IPS DF 6.9 (cell line): ENCODE measurements around the gene DLGAP5.

Experiments
- DNase-seq: peaks from one replicate; pipeline ENCODE4 v3.0.0-alpha.2; 2013; ENCODE audit warnings: low read depth, low spot score
- H3K27ac ChIP-seq: one replicate; pipeline ENCODE4 v1.5.1; 2013; ENCODE audit warnings: low read length, control low read depth
- H3K27me3 ChIP-seq: 2 replicates; pipeline ENCODE4 v1.6.1; 2013; ENCODE audit warnings: mild to moderate bottlenecking, low read length; ENCODE audit not compliant: control insufficient read depth, insufficient read depth
- H3K36me3 ChIP-seq: 2 replicates; pipeline ENCODE4 v1.6.1; 2013; ENCODE audit warnings: low read length; ENCODE audit not compliant: control insufficient read depth, insufficient read depth
- H3K4me1 ChIP-seq: 2 replicates; pipeline ENCODE4 v1.6.1; 2013; ENCODE audit warnings: low read length; ENCODE audit not compliant: control insufficient read depth, insufficient read depth
- H3K4me3 ChIP-seq: 2 replicates; pipeline ENCODE4 v1.5.1; 2013; ENCODE audit warnings: mild to moderate bottlenecking, low read length
- H3K9me3 ChIP-seq: 2 replicates; pipeline ENCODE4 v1.6.1; 2013; ENCODE audit warnings: low read length, inconsistent platforms; ENCODE audit not compliant: control insufficient read depth, insufficient read depth
- WGBS: extraction: QIAGEN DNeasy Blood & Tissue Kit; methylation state at CpG from one replicate; pipeline ENCODE4 v1.1.7; 2013; ENCODE audit warnings: mixed read lengths, missing lambda C conversion rate; ENCODE audit not compliant: insufficient read length, insufficient coverage; 5-methylcytosine and 5-hydroxymethylcytosine counted together

The DLGAP5 gene

DNA sequence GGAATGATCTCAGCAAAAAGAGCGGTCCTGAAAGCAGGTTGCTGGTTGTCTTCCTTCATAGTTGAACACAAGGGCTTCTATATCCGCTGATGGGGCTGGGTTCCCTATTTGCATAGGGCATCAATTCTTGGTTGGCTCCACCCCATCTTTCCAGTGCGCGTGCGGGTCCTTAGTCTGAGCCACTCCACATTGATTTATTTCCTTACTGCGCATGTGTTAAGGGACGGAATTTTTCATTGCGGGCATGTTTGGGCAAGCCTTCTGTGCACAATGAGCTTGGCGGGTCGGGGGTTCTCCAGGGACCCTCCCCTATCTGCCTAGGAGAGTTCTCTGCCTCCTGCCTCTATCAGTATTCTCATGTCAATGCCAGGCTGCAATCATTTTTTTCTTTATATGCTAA lies 21.2 kb upstream of the DLGAP5 start:
- no peak for DNase-seq
- no peaks in the 10 kb centered on the region for H3K9me3 ChIP-seq
- H3K4me3 ChIP-seq, result no peak overlapping the region
- H3K27ac ChIP-seq, result no peak overlapping the region
- no peaks in the 10 kb centered on the region for H3K36me3 ChIP-seq
- WGBS, result no CpG with 5 or more reads among the region's 10 CpGs
- H3K4me1 ChIP-seq, result no peaks in the 10 kb centered on the region
- no peaks in the 10 kb centered on the region for H3K27me3 ChIP-seq

DNA sequence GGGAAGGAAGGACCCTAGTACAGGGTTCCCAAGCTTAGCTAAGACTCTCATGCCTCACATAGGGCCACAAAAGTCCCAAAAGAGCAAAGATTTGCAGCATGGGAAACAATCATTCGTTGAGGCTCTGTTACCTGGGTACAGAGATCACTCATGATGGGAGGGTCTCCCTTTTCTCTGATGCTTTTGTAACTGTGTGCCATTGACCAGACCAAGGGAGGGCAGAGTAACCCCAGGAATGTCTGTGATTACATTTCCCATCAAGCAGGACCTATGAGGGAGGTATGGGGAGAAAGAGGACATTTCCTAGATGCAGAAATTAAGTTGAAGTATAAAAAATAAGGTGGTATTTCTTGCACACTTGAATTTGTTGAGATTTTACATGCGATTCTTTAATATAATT lies 16.4 kb upstream of the DLGAP5 start:
- no peaks in the 10 kb centered on the region for H3K9me3 ChIP-seq
- no CpG with 5 or more reads among the region's 2 CpGs for WGBS
- no peaks in the 10 kb centered on the region for H3K36me3 ChIP-seq
- DNase-seq, result no peak
- no peak overlapping the region for H3K27ac ChIP-seq
- no peaks in the 10 kb centered on the region for H3K4me1 ChIP-seq
- H3K4me3 ChIP-seq, result no peak overlapping the region
- no peaks in the 10 kb centered on the region for H3K27me3 ChIP-seq

DNA sequence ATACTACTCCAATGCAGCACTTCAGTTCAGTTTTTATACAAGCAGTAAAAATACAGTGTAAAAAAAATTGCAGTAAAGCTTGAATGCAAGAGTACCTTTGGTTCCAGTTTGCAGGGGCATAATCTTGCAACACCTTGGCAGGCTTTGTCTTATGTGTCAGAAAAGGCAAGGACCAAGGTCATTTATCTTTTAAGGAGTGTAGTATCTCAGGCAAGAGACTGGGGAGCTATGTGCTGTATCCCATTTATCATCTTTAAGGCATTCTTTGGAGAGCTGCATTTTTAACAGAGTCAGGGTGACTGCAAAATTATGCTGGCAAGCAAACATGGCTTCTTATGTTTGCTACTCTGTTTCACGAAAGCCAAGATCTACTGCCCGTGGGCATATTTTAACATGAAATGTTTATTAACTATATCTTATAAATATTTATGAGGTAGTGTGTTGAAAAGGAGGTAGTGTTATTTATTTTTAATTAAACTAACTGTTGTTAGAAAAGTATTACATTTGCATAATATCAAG lies 14.8 kb upstream of the DLGAP5 start:
- no peaks in the 10 kb centered on the region for H3K4me1 ChIP-seq
- no CpG with 5 or more reads among the region's 2 CpGs for WGBS
- no peaks in the 10 kb centered on the region for H3K27me3 ChIP-seq
- H3K4me3 ChIP-seq, result no peak overlapping the region
- no peaks in the 10 kb centered on the region for H3K36me3 ChIP-seq
- H3K9me3 ChIP-seq, result no peaks in the 10 kb centered on the region
- DNase-seq, result no peak
- no peak overlapping the region for H3K27ac ChIP-seq

DNA sequence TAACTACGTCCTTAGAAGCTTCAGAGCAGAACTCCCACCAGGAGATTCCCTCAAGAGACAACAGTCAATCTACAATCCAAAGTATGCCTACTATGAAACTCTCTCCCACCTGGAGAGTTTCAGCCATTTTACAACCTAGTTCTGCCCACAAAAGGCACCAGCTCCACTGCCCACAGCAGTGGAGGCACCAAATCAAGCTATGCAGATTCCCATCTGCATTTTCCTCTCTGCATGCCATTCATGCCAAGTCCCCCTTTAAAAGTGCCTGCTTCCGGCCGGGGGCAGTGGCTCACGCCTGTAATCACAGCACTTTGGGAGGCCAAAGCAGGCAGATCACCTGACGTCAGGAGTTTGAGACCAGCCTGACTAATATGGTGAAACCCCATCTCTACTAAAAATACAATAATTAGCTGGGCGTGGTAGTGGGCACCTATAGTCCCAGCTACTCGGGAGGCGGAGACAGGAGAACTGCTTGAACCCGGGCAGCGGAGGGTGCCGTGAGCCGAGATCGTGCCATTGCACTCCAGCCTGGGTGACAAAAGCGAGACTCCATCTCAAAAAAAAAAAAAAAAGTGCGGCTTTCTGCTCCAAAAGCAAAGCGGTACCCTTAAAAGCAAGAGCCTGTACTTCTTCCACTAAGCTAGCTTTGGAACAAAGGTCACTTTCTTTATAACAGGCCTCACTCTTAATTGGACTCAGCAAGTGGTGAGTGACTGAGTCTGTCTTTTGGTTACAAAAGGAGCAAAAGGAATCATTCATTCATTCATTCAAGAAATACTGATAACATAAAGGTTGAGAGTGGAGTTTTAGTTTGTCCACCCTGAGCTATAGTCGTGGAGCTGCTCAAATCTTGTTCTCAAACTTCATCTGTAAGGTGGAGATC lies 10.1 kb upstream of the DLGAP5 start:
- Histone ChIP-seq H3K27ac (no peak overlapping the region), H3K4me1 (peaks cover 1% of the 10 kb centered on the region; the same call in 1 of the 2 replicates), H3K36me3 (no peaks in the 10 kb centered on the region), H3K27me3 (no peaks in the 10 kb centered on the region), H3K4me3 (no peak overlapping the region), H3K9me3 (no peaks in the 10 kb centered on the region)
- DNase-seq, result peak; percentile 7
- WGBS, result no CpG with 5 or more reads among the region's 17 CpGs

DNA sequence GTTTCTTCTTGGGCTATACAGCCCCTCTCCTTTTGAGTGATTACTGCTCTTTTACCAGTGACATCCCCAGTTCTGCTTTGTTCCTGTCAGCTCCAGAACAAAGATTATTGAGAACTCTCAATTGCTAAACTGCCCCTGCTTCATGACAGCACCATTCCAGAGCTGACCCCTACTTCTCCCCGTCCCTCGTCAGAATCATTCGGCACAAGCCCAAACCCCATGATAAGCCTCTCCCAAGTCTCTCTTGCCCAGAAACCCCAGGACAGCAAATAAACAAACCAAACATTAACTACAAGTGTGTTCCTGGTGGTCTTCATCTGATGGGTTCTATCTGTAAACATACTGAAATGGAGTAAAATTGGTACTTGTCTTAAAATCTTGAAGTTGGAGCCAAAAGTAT lies 9.3 kb upstream of the DLGAP5 start:
- WGBS, result no CpG with 5 or more reads among the region's 3 CpGs
- H3K36me3 ChIP-seq, result no peaks in the 10 kb centered on the region
- no peaks in the 10 kb centered on the region for H3K27me3 ChIP-seq
- no peak overlapping the region for H3K27ac ChIP-seq
- no peak for DNase-seq
- H3K4me1 ChIP-seq, result peaks cover 1% of the 10 kb centered on the region; the same call in 1 of the 2 replicates
- no peak overlapping the region for H3K4me3 ChIP-seq
- no peaks in the 10 kb centered on the region for H3K9me3 ChIP-seq

DNA sequence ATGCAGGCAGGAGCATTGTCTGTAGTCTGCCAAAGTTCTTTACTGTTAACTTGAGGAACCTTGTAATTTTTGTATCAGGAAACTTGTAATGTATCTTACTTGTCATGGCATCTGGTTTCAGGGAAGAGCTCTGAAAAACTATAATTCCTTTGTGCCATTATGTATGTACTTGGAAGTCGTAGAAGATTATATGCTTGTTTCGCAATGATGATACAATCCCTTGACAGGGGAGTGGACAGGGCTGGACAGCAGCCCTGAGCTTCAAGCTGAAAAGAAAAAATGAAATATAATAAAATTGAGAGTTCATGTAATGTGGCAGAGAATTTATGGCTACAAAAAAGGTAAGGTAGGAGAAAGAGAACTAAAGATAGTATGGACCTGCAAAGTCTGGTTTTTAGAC lies 7.4 kb upstream of the DLGAP5 start:
- no peaks in the 10 kb centered on the region for H3K36me3 ChIP-seq
- no peaks in the 10 kb centered on the region for H3K27me3 ChIP-seq
- H3K4me3 ChIP-seq, result no peak overlapping the region
- H3K9me3 ChIP-seq, result no peaks in the 10 kb centered on the region
- no peak overlapping the region for H3K27ac ChIP-seq
- peaks cover 1% of the 10 kb centered on the region; the same call in 1 of the 2 replicates for H3K4me1 ChIP-seq
- no peak for DNase-seq
- WGBS, result no CpG with 5 or more reads among the region's 2 CpGs

DNA sequence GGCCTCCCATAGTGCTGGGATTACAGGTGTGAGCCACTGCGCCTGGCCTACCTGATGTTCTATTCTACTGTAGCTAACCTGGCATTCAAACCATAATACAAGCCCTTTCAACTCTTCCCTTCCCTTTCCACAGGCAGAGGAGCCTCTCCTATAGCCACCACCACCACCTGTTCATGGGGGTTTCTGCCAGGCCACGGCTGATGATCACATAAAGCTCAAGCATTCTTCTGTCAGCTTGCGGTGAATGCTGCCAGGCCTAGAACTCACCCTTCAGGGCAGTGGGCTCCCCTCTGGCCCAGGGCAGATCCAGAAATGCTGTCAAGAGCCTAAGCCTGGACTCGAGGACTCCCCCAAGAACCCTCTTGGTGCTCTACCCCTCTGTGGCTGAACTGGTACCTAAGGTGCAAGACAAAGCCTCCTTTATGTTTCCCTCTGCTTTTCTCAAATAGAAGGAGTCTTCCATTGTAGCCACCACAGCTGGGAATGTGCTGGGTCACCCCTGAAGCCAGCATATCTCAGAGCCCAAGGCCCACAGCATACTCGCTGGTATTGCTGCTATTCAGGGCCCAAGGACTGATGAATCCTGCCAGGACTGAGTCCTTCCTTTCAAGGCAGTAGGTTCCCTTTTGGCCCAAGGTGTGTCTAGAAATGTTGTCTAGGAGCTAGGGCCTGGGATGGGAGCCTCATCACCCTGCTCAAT lies 3.4 kb upstream of the DLGAP5 start:
- no peak overlapping the region for H3K27ac ChIP-seq
- H3K4me3 ChIP-seq, result no peak overlapping the region
- H3K9me3 ChIP-seq, result no peaks in the 10 kb centered on the region
- no peaks in the 10 kb centered on the region for H3K4me1 ChIP-seq
- H3K36me3 ChIP-seq, result no peaks in the 10 kb centered on the region
- WGBS, result no CpG with 5 or more reads among the region's 5 CpGs
- H3K27me3 ChIP-seq, result no peaks in the 10 kb centered on the region
- DNase-seq, result no peak

DNA sequence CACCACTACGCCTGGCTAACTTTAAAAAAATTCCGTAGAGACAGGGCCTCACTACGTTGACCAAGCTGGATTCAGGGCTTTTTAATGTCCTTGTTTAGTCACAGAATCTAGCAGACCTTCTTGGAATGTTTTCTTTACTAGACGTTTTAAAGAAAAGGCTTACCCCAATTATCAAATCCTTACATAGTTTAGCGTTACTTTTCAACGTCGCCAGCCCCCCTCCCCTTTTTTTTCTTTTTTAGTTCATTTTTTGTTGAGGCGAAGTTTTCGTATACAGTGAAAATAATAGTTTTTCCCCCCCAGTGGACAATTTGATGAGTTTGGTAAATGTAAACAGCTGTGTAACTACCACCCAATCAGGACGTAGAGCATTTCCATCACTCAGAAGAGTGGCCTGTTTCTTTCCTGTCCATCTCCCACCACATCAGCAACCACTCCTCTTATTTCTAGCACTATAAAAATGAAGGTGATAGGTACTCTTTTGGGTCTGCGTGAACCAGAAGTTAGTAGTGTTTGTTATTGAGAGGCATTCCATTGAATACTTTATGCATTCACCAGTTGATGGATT lies 753 bp upstream of the DLGAP5 start:
- whole genome bisulfite sequencing, result no CpG with 5 or more reads among the region's 11 CpGs

DNA sequence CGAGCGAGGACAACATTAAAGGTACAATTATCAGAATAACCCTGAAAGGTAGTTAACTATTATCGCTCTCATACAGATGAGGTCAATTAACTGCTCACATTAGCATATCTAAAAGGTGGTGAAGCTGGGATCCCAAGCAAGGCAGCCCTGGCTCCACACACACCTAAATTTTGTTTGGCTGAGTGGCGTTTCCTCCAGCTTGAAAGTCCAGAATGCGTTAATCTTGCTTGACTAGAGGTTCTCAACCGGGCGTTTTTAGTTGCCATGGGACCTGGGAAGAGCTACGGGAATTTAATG lies 531 bp downstream of the DLGAP5 start:
- Histone ChIP-seq H3K4me3 (peak overlapping the region; percentile 71), H3K27ac (no peak overlapping the region)

More for the DNA sequence above, 753 bp upstream of the DLGAP5 start:
- Histone ChIP-seq H3K9me3 (no peaks in the 10 kb centered on the region), H3K4me1 (no peaks in the 10 kb centered on the region), H3K27ac (no peak overlapping the region), H3K36me3 (no peaks in the 10 kb centered on the region; the same call in 1 of the 2 replicates), H3K27me3 (no peaks in the 10 kb centered on the region), H3K4me3 (peak overlapping the region; percentile 5; the same call in 1 of the 2 replicates)
- no peak for DNase-seq

DNA sequence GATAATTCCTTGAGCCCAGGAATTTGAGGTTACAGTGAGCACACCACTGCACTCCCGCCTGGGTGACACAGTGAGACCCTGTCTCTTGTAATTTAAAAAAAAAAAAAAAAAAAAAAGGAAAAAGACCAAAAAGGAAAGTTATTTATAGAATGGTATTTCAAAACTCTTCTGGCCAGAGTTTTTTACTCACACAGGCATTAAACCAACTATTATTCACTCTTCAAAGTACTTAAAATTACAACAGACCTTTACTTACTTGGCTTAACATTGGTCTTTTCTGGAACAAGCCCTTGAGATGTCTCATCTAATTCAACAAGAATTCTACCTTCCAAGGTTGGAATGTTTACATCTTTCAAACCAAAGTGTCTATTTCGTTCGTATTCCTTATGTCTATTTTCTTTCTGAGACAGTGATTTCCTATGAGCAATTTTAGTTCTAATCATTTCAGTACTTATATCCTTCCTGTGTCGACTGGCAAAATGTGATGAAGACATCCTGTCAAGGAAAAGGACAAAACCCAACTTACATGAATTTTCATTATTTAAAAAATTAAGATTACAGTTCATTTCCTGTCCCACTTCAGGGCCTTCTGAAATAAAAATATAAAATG lies 2.6 kb downstream of the DLGAP5 start:
- no peak for DNase-seq
- WGBS, result no CpG with 5 or more reads among the region's 4 CpGs
- Histone ChIP-seq H3K4me1 (no peaks in the 10 kb centered on the region), H3K9me3 (no peaks in the 10 kb centered on the region), H3K36me3 (no peaks in the 10 kb centered on the region; the same call in 1 of the 2 replicates), H3K27me3 (no peaks in the 10 kb centered on the region), H3K4me3 (no peak overlapping the region), H3K27ac (no peak overlapping the region)

More for the DNA sequence above, 531 bp downstream of the DLGAP5 start:
- Histone ChIP-seq H3K4me1 (no peaks in the 10 kb centered on the region), H3K36me3 (no peaks in the 10 kb centered on the region; the same call in 1 of the 2 replicates), H3K27me3 (no peaks in the 10 kb centered on the region), H3K9me3 (no peaks in the 10 kb centered on the region)
- no CpG with 5 or more reads among the region's 8 CpGs for WGBS
- DNase-seq, result no peak
